GM15510 (cell line): ENCODE results near the gene VWA5B1.

Experiments used
- POLR2A ChIP-seq: IDR thresholded peaks from 3 replicates; pipeline ENCODE4 v1.6.1; 2011; ENCODE audit warnings: borderline replicate concordance; ENCODE audit not compliant: insufficient read length; ENCODE audit errors: extremely low read depth

VWA5B1 gene

GRCh38 chr1:20324704-20325406, 34.2 kb downstream of the VWA5B1 start:
- no peak for TF ChIP-seq POLR2A

DNA sequence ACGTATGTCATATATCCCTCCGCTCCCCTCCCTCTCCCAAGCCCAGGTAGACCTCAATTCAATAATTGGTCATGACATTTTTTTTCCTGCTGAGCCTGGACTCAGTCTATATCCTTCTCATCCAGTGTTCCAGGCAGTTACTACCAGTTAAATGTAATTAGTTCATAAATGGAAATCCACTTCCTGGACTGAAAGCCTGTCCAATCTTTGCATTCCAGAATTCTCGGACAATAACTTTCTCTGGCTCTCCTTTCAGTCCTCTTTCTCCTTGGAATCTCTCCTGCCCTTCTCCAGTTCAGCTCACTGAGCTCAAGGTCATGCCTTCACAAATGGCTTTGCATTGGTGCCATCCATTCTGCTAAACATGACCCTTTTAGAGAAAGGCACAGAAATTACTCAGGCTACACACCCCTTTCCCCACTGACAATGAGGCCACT, 34.8 kb downstream of the VWA5B1 start:
- no peak for TF ChIP-seq POLR2A

DNA sequence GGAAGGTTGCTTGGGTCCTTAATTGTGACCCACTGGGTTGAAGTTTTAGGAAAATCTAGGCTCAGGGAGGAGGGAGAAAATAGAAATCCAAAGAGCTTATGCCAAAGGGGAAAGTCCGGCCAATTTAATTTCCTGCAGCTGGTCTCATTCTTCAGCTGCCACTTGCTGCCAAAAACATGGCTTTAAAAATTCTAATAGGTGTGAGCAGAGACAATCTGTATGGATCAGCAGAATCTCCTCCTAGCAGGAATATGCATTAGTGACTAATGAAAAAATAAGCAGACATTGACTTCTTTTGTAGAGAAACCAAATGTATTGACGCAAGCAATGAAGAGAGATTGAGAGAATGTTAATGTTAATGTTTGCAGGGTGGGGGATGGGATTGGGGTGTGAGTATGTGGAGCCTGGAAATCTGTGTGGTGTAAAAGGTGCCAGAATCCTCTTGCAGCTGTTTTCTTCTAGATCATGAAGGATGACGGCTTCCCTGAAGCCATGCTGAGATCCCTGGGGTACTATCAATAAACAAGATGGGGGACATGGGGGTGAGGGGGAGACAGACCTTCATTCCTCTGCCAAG, 35.3 kb downstream of the VWA5B1 start:
- no peak for TF ChIP-seq POLR2A

DNA sequence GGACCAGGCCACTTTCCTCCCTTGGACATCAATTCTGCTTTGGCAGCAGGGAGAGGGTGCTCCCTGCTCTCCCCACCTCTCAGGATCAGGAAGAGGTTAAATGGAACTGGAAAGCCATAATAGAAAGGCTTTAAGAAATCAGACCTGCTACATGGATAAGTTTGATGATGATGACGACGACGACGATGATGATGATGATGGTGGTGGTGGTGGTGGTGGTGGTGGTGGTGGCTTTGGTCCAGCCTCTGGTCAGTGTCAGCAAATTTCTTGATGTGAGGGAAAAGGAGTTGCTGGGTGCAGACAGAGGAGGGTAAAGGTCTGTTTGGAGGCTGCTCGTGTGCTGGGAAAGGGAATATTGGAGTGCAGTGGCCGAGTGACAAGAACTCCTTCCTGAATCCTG, 36.8 kb downstream of the VWA5B1 start:
- TF ChIP-seq POLR2A: no peak

DNA sequence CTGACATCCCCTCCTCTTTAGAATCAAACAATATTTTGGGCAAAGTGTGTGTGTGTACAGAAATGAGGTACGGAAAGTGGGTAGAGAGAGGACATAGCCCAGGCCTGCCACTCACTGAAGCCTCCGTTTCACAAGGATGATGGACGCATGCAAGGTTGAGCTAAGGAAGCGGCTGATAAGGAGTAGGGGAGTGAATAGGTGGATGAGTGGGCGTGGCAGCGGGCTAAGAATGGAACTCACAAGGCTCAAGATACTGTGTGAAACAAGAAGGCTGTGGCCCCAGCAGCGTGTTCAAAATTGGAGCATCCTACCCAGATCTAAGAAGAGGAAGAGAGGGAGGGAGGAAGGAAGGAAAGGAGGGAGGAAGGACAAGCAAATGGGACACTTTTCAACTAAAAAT, 37.5 kb downstream of the VWA5B1 start:
- TF ChIP-seq POLR2A: no peak

- no peak for TF ChIP-seq POLR2A
Measured at GRCh38 chr1:20329793-20330542, 39.3 kb downstream of the VWA5B1 start.

DNA sequence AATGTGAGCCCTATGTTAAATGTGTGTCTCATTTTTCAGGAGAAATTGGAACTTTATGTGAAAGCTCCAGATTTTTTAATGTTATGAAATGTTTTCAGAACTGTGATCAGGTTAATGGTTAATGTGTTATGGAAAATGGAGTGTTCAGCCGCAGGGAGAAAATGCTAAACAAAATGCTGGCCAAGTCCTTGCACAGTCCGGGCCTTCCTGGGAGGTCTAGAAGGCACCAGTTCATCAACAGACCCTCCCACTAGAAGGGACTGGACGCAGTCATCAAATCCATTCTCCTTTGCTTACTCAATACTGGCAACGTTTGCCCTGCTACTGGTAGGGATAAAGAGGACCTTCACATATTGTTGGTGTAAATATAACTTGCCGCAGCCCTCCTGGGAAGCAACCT, 43.4 kb downstream of the VWA5B1 start:
- TF ChIP-seq POLR2A: no peak

DNA sequence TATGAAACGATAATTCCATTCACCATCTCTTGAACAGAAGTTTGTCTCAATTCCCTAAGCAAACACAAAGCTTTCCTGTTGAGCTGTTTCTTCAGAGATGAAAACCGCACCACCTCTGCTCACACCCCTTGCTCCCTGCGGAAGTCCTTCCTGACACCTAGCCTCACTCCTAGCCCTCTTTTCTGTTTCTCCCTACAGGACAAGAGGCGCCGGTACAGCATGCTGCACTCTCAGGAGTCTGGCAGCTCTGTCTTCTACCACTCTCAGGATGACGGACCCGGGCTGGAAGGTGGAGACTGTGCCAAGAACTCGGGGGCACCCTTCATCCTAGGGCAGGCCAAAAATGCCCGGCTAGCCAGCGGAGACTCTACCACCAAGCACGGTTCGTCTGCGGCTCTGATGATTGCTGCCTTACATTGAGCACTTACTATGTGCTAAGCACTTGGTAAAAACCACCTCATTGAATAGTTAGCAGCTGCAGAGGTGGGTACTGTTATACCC, 45.5 kb downstream of the VWA5B1 start:
- no peak for TF ChIP-seq POLR2A

GRCh38 chr1:20337581-20337980, 46.9 kb downstream of the VWA5B1 start:
- TF ChIP-seq POLR2A: no peak

DNA sequence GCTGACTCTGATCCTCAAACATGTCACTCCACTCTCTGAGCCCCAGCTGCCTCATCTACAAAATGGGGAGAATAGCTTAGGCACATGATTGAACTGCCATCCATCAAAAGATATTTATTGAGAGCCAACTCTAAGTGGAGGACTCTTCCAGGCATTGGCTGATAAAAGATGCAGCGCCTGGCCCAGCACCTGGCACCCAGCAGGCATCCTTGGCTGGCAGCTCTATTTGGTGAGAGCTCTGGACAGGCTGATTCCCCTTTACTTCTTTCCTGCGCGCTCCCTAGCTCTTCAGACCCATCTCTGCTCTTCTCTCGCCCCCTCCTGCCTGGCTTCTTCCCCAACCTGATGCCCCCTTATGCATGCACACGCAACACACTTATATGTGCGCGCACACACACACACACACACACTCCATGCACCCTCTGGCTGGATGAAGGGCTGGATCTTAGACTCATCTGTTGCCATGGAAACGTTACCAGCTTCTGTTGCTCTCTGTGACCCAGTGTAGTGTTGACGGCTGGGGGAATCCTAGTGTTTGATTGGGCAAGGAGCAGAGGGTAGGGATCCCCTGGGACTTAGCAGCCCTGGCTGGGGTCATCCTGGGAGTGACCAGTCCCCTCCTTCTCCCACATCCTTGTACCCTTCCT, 49.3 kb downstream of the VWA5B1 start:
- TF ChIP-seq POLR2A: no peak

- TF ChIP-seq POLR2A: no peak
Measured at GRCh38 chr1:20342294-20343148, 51.8 kb downstream of the VWA5B1 start.

DNA sequence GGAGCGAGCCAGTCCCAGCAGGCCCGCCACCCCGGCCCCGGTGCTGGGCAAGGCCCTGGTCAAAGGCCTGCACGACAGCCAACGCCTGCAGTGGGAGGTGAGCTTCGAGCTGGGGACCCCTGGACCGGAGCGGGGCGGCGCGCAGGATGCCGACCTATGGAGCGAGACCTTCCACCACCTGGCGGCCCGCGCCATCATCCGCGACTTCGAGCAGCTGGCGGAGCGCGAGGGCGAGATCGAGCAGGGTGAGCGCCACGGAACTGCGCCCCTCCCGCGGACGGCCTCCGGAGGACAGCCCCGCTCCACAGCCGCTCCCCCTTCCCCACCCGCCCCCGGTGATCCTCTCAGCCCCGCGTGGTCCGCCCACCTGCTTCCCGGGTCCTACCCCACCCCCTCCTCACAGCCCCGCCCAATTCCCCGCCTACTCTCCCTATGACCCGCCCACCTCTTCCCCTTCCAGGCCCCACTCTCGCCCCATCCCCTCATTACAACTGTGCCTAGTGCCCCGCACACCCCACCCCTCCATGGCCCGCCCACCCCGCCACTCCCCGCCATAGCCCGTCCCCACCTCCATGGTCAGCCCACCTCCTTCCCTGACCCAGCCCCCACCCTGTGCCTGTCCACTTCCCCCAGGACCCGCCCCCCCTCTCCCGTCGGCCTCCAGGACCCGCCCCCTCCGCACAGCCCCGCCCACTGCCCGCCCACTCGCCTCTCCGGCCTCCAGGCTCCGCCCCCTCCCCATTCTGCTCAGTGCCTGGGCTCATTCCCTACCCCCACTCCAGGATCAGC, 52.7 kb downstream of the VWA5B1 start:
- no peak for TF ChIP-seq POLR2A

DNA sequence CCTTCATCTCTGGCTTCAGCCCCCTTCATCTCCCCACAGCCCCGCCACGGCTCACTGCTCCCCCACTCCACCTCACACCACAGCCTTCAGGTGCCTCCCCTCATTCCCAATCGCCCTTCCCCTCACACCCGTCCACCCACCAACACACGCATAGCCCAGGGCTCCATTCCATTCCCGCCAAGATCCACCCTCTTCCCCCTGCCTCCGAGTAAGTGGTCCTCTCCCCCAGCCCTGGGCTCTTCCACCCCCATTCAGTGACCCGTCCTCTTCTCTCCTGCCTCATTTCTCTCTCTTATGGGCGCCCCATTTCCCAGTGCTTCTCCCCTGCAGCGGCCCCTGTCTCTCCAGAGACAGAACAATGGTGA, 53.2 kb downstream of the VWA5B1 start:
- no peak for TF ChIP-seq POLR2A
